ENCODE measurements around the gene LOXL3.

The LOXL3 gene

DNA sequence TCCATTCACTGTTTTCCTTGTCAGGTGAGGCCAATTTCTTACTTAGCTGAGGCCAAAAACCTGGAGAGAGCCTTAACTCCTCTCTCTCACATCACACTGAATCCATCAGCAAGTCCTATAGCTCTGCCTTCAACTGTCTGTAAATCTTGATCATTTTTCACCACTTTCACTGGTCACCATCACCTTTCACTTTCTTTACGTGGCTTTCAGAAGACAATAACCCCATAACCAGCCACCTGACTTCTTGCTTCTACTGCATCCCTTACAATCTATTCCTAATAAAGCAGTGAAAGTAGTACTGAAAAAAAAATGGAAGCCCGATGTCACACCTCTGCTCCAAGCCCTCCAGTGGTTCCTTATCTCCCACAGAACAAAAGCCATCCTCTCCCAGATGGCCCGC lies 7.7 kb downstream of the LOXL3 start:
- no peaks in the 10 kb centered on the region for H3K9me3 ChIP-seq (ENCODE audit: control insufficient read depth, insufficient read depth, low read length)
- no peak overlapping the region for H3K4me3 ChIP-seq (ENCODE audit: low read depth, low read length)
- H3K27me3 ChIP-seq (ENCODE audit: control insufficient read depth, insufficient read depth, low read length), result peaks cover 54% of the 10 kb centered on the region
- H3K36me3 ChIP-seq (ENCODE audit: control insufficient read depth, insufficient read depth, low read length), result no peaks in the 10 kb centered on the region
- no peak overlapping the region for H3K9ac ChIP-seq (ENCODE audit: low read depth, low read length)
- H3K4me1 ChIP-seq (ENCODE audit: control insufficient read depth, insufficient read depth, low read length), result peaks cover 8% of the 10 kb centered on the region

DNA sequence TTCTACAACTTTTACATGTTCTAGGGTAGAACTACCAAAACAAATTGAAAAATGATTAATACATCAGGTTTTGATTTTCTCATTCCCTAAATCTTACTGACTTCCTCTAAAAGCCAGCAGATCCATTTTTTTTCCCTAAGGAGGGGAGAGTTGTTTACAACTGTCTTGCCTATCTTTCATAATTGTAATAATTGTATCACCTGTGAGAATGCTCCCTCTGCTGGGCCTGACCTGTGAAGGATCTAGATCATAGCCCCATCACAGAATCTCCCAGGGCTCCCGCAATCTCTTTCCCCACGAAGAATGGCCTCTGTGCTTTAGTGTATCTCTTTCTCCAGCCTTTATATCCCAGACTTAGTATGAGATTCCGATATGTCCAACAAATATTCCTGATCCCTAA lies 9.1 kb downstream of the LOXL3 start:
- Histone ChIP-seq H3K9me3 (ENCODE audit: control insufficient read depth, insufficient read depth, low read length) (no peaks in the 10 kb centered on the region), H3K4me3 (ENCODE audit: low read depth, low read length) (no peak overlapping the region), H3K27me3 (ENCODE audit: control insufficient read depth, insufficient read depth, low read length) (peaks cover 41% of the 10 kb centered on the region), H3K9ac (ENCODE audit: low read depth, low read length) (no peak overlapping the region), H3K36me3 (ENCODE audit: control insufficient read depth, insufficient read depth, low read length) (no peaks in the 10 kb centered on the region), H3K4me1 (ENCODE audit: control insufficient read depth, insufficient read depth, low read length) (peaks cover 4% of the 10 kb centered on the region)

DNA sequence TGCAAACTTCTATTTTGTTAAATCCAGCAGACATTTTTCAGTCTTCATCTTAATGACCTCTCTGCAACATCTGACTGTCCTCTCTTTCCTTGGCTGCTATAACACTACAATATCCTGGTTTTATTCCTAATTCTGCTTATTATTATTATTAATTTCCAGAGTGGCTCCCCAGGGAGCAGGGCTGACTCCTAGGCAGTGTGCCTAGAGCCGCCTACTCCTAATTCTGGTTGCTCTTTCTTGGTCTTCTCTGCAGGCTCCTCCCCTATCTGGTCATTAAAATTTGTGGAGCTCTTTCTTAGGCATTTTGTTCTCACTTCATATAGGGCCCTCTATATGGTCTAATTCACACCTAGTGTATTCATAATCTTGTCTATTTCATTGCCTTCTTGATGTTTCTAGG lies 10.8 kb downstream of the LOXL3 start:
- Histone ChIP-seq H3K9ac (ENCODE audit: low read depth, low read length) (no peak overlapping the region), H3K27me3 (ENCODE audit: control insufficient read depth, insufficient read depth, low read length) (peaks cover 33% of the 10 kb centered on the region), H3K9me3 (ENCODE audit: control insufficient read depth, insufficient read depth, low read length) (no peaks in the 10 kb centered on the region), H3K4me1 (ENCODE audit: control insufficient read depth, insufficient read depth, low read length) (peaks cover under 1% of the 10 kb centered on the region), H3K36me3 (ENCODE audit: control insufficient read depth, insufficient read depth, low read length) (no peaks in the 10 kb centered on the region), H3K4me3 (ENCODE audit: low read depth, low read length) (no peak overlapping the region)

DNA sequence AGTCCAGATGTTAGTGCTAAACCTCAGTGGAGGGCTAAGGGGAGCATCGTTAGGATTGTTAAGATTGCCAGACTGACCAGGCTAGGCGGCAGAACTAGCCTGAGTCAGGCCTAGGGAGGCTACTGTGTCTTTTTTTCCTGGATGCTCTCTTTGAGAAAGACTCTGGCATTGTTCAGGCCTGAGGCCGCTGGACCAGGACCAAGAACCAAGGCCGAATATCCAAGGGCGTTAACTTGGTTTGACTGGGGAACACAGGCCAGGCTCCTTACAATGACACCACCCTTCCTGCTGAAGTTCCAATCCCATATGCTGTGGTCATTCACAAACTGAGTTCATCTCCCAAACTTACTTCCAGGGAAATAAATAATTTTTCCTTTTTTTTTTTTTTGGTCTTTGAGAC lies 13.5 kb downstream of the LOXL3 start:
- H3K9me3 ChIP-seq (ENCODE audit: control insufficient read depth, insufficient read depth, low read length), result no peaks in the 10 kb centered on the region
- H3K27me3 ChIP-seq (ENCODE audit: control insufficient read depth, insufficient read depth, low read length), result peaks cover 13% of the 10 kb centered on the region
- H3K36me3 ChIP-seq (ENCODE audit: control insufficient read depth, insufficient read depth, low read length), result no peaks in the 10 kb centered on the region
- H3K9ac ChIP-seq (ENCODE audit: low read depth, low read length), result no peak overlapping the region
- H3K4me3 ChIP-seq (ENCODE audit: low read depth, low read length), result no peak overlapping the region
- no peaks in the 10 kb centered on the region for H3K4me1 ChIP-seq (ENCODE audit: control insufficient read depth, insufficient read depth, low read length)

DNA sequence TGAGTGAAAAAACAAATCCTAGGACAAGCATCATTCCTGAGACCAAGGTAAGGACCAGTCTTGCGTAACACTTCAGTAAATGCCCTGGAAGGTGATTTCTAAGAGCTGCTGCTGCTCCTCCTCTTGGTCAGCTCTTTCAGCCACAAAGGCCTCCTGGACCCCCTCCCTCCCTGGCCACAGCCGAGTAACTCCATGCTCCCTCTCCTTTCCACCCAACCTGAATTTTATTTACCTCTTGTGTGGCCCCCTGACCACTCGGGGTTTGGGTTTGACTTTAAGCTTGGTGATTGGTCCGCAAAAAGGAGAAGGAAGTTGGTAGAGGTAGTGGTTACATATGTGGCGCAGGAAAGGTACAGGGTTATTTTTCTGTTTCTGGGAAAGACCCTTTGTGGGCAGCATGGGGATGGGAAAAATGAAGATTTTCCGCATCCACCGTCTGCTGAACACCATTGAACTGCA lies 14.8 kb downstream of the LOXL3 start:
- no peaks in the 10 kb centered on the region for H3K9me3 ChIP-seq (ENCODE audit: control insufficient read depth, insufficient read depth, low read length)
- no peaks in the 10 kb centered on the region for H3K4me1 ChIP-seq (ENCODE audit: control insufficient read depth, insufficient read depth, low read length)
- H3K4me3 ChIP-seq (ENCODE audit: low read depth, low read length), result no peak overlapping the region
- H3K27me3 ChIP-seq (ENCODE audit: control insufficient read depth, insufficient read depth, low read length), result peaks cover 6% of the 10 kb centered on the region
- H3K36me3 ChIP-seq (ENCODE audit: control insufficient read depth, insufficient read depth, low read length), result no peaks in the 10 kb centered on the region
- H3K9ac ChIP-seq (ENCODE audit: low read depth, low read length), result no peak overlapping the region

DNA sequence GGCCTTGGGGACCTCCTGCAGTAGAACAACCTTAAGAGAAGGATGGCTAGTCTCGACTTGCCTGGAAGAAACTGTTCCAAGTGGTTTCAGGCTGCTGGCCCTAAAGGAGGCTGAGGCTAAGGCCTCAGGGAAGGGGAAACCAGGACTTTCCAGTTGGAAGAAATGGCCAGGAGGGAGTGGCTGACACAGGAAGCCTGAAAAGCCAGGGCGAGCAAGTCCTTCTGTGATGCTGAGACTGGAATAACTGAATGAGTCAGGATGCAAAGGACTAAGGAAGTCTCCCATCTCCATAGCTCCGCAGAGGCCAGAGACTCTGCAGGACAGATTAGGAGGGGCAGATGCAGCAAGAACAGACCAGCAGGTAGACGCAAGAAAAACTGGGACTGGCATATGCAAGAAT lies 16.6 kb downstream of the LOXL3 start:
- Histone ChIP-seq H3K27me3 (ENCODE audit: control insufficient read depth, insufficient read depth, low read length) (peaks cover 6% of the 10 kb centered on the region), H3K9ac (ENCODE audit: low read depth, low read length) (no peak overlapping the region), H3K36me3 (ENCODE audit: control insufficient read depth, insufficient read depth, low read length) (no peaks in the 10 kb centered on the region), H3K9me3 (ENCODE audit: control insufficient read depth, insufficient read depth, low read length) (no peaks in the 10 kb centered on the region), H3K4me3 (ENCODE audit: low read depth, low read length) (no peak overlapping the region), H3K4me1 (ENCODE audit: control insufficient read depth, insufficient read depth, low read length) (no peaks in the 10 kb centered on the region)

DNA sequence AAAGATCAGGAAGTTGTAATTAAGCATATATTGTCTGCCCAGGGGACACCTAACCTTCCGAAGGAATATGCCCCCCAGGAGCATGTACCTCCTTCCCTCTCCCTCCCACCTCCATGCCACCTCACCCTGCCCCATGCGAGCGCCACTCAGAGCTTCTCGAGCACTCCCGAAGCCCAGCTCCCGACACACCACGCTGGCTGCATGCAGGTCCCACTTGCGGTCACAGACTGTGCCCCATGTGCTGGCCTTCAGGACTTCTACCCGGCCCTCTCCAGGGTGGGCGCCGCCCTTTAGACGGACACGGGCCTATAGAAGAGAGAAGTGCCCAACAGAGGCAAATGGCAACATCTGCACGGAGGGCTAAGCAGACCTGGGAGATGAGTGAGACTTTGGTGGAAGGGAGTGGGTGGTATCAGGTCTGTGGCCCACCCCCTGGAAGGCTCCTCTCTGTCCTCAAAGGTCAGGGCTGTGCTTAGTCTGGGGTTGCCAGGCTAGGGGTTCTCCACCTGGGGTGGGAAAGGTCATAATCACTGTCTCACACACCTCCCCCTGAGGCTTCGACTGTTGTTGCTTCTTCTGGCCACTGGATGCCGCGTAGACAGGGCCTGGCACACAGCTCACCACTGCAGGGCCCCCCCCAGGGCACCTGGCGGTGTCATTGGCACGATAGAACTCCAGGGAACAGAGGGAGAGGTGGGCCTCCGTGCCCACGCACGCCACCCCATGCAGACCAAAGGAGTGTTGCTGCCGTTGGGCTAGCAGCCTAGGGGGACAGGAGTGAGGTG lies 17.4 kb downstream of the LOXL3 start:
- Histone ChIP-seq H3K27me3 (ENCODE audit: control insufficient read depth, insufficient read depth, low read length) (peaks cover 6% of the 10 kb centered on the region), H3K9ac (ENCODE audit: low read depth, low read length) (no peak overlapping the region), H3K4me1 (ENCODE audit: control insufficient read depth, insufficient read depth, low read length) (no peaks in the 10 kb centered on the region), H3K36me3 (ENCODE audit: control insufficient read depth, insufficient read depth, low read length) (no peaks in the 10 kb centered on the region), H3K4me3 (ENCODE audit: low read depth, low read length) (no peak overlapping the region), H3K9me3 (ENCODE audit: control insufficient read depth, insufficient read depth, low read length) (no peaks in the 10 kb centered on the region)

DNA sequence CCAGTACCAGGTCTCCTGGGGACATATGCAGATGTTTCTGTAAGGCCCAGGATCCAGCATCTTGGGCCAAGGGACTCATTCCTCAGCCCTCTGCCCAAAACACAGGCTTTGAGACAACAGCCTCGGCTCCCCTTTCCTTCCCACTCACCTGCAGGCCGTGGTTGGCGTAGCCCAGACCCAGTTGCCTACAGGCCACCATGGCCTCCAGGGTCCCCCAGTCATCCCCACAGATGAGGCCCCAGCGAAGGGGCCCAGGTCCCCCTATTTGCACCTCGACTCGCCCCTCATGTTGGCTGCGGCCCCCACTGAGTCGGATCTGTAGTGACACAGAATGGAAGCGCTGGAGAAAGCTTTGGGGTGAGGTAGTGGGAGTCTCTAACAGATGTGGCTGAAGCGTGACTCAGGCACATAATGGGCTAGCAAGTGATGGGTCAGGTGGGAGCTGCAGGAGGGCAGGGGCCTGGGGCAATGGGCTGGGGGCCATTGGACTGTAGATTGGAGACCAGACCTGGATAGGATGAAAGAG lies 18.2 kb downstream of the LOXL3 start:
- Histone ChIP-seq H3K9ac (ENCODE audit: low read depth, low read length) (no peak overlapping the region), H3K27me3 (ENCODE audit: control insufficient read depth, insufficient read depth, low read length) (peaks cover 10% of the 10 kb centered on the region), H3K36me3 (ENCODE audit: control insufficient read depth, insufficient read depth, low read length) (no peaks in the 10 kb centered on the region), H3K4me3 (ENCODE audit: low read depth, low read length) (no peak overlapping the region), H3K4me1 (ENCODE audit: control insufficient read depth, insufficient read depth, low read length) (no peaks in the 10 kb centered on the region), H3K9me3 (ENCODE audit: control insufficient read depth, insufficient read depth, low read length) (no peaks in the 10 kb centered on the region)

DNA sequence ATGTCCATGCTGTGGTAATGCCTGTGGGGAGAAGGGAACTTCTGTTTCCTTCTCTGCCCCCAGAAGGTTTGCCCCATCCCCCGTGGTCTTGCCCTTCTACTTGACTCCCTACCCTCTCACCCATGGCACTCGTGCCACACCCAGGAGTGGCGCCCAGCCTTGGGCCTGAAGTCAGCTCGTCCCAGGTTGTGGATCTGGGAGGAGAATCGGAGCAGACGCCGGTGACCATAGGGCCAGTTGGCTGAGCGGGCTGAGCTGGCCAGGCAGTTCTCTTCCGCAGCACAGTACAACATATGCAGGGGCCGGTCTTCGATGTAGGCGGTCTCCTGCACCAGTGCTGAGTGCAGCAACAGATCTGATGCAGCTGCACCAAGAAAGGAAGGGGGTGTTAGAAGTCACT lies 19.3 kb downstream of the LOXL3 start:
- no peak overlapping the region for H3K4me3 ChIP-seq (ENCODE audit: low read depth, low read length)

DNA sequence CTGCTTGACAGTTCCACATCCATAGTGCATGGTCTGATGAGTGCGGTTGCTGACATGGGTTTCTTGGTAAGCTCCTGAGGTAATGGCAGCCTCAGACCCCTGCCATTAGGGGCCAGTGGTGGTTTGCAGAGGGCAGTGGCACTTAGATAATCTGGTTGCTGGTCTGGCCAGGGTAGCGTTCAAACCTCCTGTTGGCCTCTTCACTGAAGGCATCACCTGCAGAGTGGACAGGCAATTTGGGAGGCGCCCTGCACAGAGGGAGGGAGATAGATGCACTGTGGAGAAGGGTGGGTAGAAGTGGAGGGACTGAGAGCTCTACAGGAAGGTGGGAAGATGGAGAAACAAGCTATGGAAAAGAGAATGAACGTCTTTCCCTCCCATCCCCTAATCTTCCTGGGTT lies 20.3 kb downstream of the LOXL3 start:
- Histone ChIP-seq H3K27me3 (ENCODE audit: control insufficient read depth, insufficient read depth, low read length) (peaks cover 8% of the 10 kb centered on the region), H3K36me3 (ENCODE audit: control insufficient read depth, insufficient read depth, low read length) (no peaks in the 10 kb centered on the region), H3K4me3 (ENCODE audit: low read depth, low read length) (no peak overlapping the region), H3K9me3 (ENCODE audit: control insufficient read depth, insufficient read depth, low read length) (no peaks in the 10 kb centered on the region), H3K9ac (ENCODE audit: low read depth, low read length) (no peak overlapping the region), H3K4me1 (ENCODE audit: control insufficient read depth, insufficient read depth, low read length) (peaks cover 1% of the 10 kb centered on the region)

More for the DNA sequence above, 19.3 kb downstream of the LOXL3 start:
- H3K9ac ChIP-seq (ENCODE audit: low read depth, low read length), result no peak overlapping the region
- H3K27me3 ChIP-seq (ENCODE audit: control insufficient read depth, insufficient read depth, low read length), result peaks cover 10% of the 10 kb centered on the region
- no peaks in the 10 kb centered on the region for H3K36me3 ChIP-seq (ENCODE audit: control insufficient read depth, insufficient read depth, low read length)
- no peaks in the 10 kb centered on the region for H3K9me3 ChIP-seq (ENCODE audit: control insufficient read depth, insufficient read depth, low read length)
- no peaks in the 10 kb centered on the region for H3K4me1 ChIP-seq (ENCODE audit: control insufficient read depth, insufficient read depth, low read length)

DNA sequence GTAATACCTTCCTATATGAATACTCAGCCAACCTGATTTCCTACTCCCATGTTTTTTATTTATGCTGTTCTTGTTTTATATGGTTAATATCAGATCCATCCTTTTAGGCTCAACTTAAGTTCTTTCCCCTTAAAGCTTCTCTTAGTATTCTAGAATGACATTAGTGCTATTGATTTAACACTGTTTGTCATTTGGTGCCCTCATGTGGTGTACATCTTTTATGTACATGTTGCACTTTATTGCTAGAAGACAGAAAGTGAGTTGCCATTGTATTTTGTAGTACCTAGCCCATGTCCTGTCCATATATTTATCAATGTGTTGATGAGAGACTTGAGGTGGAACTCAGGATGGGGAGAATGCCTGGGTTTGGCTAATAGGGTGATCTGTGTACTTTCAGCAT lies 21.5 kb downstream of the LOXL3 start:
- Histone ChIP-seq H3K27me3 (ENCODE audit: control insufficient read depth, insufficient read depth, low read length) (peaks cover 3% of the 10 kb centered on the region), H3K9me3 (ENCODE audit: control insufficient read depth, insufficient read depth, low read length) (no peaks in the 10 kb centered on the region), H3K9ac (ENCODE audit: low read depth, low read length) (no peak overlapping the region), H3K4me1 (ENCODE audit: control insufficient read depth, insufficient read depth, low read length) (peaks cover 3% of the 10 kb centered on the region), H3K36me3 (ENCODE audit: control insufficient read depth, insufficient read depth, low read length) (peaks cover 7% of the 10 kb centered on the region), H3K4me3 (ENCODE audit: low read depth, low read length) (no peak overlapping the region)

DNA sequence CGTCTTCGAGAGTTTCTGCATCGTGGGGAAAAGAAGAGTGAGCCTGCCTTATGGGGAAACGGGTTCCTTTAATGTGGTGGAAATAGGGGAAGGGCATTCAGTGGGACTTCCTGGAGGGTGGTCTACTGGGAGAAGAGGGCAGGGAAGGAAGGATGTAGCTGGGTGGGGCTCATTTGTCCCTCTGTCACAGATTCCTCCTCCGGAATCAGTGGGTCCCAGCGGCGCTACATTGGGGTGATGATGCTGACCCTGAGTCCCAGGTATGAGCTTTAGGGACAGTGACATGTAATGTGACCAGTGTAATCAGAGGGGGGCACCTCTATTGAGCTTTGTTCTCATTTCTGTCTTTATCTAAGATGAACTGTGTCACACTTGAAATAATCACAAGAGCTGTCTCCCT lies 22.1 kb downstream of the LOXL3 start:
- H3K4me1 ChIP-seq (ENCODE audit: control insufficient read depth, insufficient read depth, low read length), result peaks cover 3% of the 10 kb centered on the region
- H3K4me3 ChIP-seq (ENCODE audit: low read depth, low read length), result no peak overlapping the region
- peaks cover 3% of the 10 kb centered on the region for H3K27me3 ChIP-seq (ENCODE audit: control insufficient read depth, insufficient read depth, low read length)
- H3K9ac ChIP-seq (ENCODE audit: low read depth, low read length), result no peak overlapping the region
- peaks cover 13% of the 10 kb centered on the region for H3K36me3 ChIP-seq (ENCODE audit: control insufficient read depth, insufficient read depth, low read length)
- H3K9me3 ChIP-seq (ENCODE audit: control insufficient read depth, insufficient read depth, low read length), result no peaks in the 10 kb centered on the region

All from iPS-15b (cell line).